ENCODE measurements around the gene TLR10.
"Not testable (repeated sequence)": the region's sequence is repeated elsewhere in the genome, so short reads cannot be mapped to it uniquely, and the experiment has no call there.

TLR10 gene

GRCh38 chr4:38782452-38783108, at the start of gene TLR10:
Gene TLR10 (minus strand): TSS chr4:38782990. CDS start chr4:38775590, 7,400 bp downstream.
- peak; percentile 30 for DNase-seq

- no peak for DNase-seq
These were observed 49.4 kb upstream of the TLR10 start for GRCh38 chr4:38832206-38832605.

DNA sequence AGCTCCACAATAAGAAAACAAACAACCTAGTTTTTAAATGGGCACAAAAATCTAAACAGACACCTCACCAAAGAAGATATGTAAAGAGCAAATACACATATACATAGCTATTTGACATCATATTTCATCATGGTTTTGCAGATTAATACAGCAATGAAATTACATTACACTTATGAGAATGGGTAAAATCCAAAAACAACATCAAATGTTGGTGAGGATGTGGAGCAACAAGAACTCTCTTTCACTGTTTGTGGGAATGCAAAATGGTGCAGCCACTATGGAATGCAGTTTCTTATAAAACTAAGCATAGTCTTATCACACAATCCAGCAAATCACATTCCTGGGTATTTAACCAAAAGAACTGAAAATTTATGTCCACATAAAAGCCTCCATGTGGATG, 48.9 kb upstream of the TLR10 start:
- no peak for DNase-seq

- no peak for DNase-seq
These were observed 46.4 kb upstream of the TLR10 start for GRCh38 chr4:38829237-38829636.

GRCh38 chr4:38823766-38824165, 41.0 kb upstream of the TLR10 start:
- DNase-seq: no peak

DNA sequence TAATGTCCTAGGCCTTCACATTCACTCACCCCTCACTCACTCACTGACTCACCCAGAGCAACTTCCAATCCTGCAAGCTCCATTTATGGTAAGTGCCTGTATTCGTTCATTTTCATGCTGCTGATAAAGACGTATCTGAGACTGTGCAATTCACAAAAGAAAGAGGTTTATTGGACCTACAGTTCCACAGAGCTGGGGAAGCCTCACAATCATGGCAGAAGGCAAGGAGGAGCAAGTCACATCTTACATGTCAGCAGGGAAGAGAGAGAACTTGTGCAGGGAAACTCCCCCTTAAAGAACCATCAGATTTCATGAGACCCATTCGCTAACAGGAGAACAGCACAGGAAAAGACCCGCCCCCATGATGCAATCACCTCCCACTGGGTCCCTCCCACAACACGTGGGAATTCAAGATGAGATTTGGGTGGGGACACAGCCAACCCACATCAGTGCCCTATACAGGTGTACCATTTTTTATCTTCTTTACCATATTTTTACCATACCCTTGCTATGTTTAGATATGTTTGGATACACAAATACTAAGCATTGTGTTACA, 40.0 kb upstream of the TLR10 start:
- no peak for DNase-seq

DNA sequence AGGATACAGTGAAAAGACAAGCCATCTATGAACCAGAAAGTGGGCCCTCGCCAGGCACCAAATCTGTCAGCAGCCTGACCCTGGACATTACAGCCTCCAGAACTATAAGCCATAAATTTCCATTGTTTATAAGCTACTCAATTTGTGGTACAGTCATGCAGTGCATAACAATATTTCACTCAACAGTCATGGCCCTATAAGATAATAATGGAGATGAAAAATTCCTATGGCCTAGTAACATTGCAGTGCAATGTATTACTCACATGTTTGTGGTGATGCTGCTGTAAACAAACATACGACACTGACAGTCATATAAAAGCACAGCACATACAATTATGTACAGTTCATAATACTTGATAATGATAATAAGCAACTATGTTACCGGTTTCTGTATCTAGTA, 38.9 kb upstream of the TLR10 start:
- no peak for DNase-seq

- DNase-seq: no peak
These were observed 37.7 kb upstream of the TLR10 start for GRCh38 chr4:38820329-38821061.

DNA sequence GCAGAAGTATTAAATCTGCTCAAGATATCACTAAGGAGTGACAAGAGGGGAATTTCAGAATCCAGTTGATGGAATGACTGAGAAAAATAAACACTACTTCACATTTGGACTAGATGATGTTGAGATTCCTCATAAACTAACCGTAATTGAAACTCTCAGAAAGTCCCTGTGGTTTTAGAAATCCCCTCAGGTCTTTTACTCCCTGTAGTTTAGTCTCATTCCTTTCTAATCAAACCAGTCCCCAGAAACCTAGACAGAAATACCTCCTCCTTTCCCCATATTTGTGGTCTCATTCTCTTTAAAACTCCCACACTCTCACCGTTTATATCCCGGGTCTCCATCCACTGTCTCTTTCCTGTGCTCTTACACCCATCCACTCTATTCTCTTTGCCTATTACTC, 36.8 kb upstream of the TLR10 start:
- DNase-seq: no peak

DNA sequence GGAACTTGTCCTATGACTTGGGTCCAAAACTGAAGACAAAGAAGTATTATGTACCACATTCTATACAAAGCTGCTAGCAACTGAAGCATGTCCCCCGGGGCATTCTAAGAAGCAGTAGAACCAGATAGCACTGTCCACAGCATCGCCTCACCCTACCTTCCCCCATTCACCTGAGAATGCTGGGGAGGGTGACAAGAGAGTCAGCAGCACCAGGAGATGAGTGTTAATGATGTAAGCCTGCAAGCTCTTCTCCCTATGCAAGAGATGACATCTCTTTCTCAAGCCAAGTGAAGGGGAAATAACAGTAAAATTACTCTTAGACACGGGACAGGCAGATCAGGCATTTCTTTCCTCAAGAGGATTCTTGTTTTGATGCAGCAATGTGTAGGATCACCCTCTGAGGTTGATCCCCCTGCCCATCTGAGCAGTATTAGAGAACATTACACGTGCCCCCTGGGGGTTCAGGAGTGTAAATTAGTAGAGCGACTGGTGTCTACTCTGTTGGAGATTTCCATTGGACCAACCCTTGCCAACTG, 35.7 kb upstream of the TLR10 start:
- no peak for DNase-seq

- no peak for DNase-seq
These were observed 33.3 kb upstream of the TLR10 start for GRCh38 chr4:38815885-38816782.

GRCh38 chr4:38814386-38814785, 31.6 kb upstream of the TLR10 start:
- no peak for DNase-seq

- no peak for DNase-seq
These were observed 28.5 kb upstream of the TLR10 start for GRCh38 chr4:38811297-38811696.

DNA sequence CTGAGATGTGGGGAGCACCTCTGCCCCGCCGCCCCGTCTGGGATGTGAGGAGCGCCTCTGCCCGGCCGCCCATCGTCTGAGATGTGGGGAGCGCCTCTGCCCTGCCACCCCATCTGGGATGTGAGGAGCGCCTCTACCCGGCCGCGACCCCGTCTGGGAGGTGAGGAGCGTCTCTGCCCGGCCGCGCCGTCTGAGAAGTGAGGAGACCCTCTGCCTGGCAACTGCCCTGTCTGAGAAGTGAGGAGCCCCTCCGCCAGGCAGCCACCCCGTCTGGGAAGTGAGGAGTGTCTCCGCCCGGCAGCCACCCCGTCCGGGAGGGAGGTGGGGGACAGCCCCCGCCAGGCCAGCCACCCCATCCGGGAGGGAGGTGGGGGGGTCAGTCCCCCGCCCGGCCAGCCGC, 24.7 kb upstream of the TLR10 start:
- not testable (repeated sequence) for DNase-seq

- not testable (repeated sequence) for DNase-seq
These were observed 23.5 kb upstream of the TLR10 start for GRCh38 chr4:38806251-38806650.

- DNase-seq: no peak
These were observed 22.8 kb upstream of the TLR10 start for GRCh38 chr4:38805530-38806145.

- DNase-seq: no peak
These were observed 22.0 kb upstream of the TLR10 start, which contains the start of gene TLR1 for GRCh38 chr4:38804654-38805295. Gene TLR1 (minus strand): TSS chr4:38804791. CDS start chr4:38798831, 5,960 bp downstream.

- DNase-seq: no peak
These were observed 21.3 kb upstream of the TLR10 start for GRCh38 chr4:38803833-38804653.

- DNase-seq: no peak
These were observed 20.0 kb upstream of the TLR10 start for GRCh38 chr4:38802561-38803355.

GRCh38 chr4:38800961-38801450, 18.2 kb upstream of the TLR10 start:
- DNase-seq: no peak
